ENCODE measurements around the gene CDC20.

Gene CDC20

DNA sequence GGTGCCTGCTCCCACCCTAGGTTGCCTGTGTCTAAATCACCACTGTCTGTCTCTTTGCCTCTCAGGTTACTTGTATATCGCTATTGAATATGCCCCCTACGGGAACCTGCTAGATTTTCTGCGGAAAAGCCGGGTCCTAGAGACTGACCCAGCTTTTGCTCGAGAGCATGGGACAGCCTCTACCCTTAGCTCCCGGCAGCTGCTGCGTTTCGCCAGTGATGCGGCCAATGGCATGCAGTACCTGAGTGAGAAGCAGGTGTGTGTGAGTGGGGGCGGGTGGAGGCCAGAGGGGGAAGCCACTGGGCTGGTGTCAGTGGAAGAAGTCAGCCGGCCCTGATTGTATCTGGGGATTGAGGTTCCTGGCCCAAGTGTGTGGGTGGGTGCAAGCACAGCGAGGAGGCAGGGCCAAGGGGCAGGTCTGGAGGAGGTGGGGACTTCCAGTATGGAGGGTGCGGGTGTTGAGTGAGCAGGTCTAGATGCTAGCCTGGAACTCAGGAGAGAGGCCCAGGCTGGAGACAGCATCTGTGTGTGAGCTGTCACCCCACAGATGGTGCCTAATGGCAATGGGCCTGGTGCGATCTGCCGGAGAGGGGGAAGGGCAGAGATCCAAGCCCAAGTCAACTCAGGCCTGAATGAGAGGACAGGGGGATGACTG is 40.8 kb upstream of the CDC20 start:
- Histone ChIP-seq H3K9me3 (ENCODE audit: low read length) (no peaks in the 10 kb centered on the region), H3K4me1 (ENCODE audit: insufficient read depth, low read length) (no peaks in the 10 kb centered on the region), H3K27ac (ENCODE audit: low read depth, low read length) (no peak overlapping the region), H3K36me3 (ENCODE audit: insufficient read depth, low read length) (no peaks in the 10 kb centered on the region), H3K9ac (ENCODE audit: low read length) (no peak overlapping the region), H3K27me3 (ENCODE audit: control insufficient read depth in 1 of 2, insufficient read depth in 2 of 2, low read length in 2 of 2) (no peaks in the 10 kb centered on the region), H3K4me3 (ENCODE audit: low read depth in 1 of 2, low read length in 2 of 2) (no peak overlapping the region)

DNA sequence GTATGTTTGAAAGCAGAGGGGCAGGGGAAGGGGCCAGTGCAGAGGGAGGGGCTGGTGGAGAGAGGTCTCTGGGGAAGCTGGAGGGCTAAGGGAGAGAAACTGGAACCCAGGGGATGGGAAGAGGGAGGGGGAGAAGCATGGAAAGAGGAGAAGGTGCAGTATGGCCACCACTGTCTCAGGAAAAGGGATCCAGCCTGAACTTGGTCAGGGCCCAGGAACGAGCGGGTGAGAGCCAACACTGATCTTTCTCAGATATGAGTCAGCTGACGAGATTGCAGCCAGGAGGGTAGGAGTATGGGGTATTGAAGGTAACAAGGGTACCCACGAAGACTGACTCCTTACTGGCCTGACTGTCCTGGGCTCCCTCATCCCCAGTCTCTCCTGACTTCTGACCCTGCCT is 40.0 kb upstream of the CDC20 start:
- no peak overlapping the region for H3K4me3 ChIP-seq (ENCODE audit: low read depth in 1 of 2, low read length in 2 of 2)
- no peaks in the 10 kb centered on the region for H3K36me3 ChIP-seq (ENCODE audit: insufficient read depth, low read length)
- no peak overlapping the region for H3K27ac ChIP-seq (ENCODE audit: low read depth, low read length)
- H3K9me3 ChIP-seq (ENCODE audit: low read length), result no peaks in the 10 kb centered on the region
- no peak overlapping the region for H3K9ac ChIP-seq (ENCODE audit: low read length)
- no peaks in the 10 kb centered on the region for H3K27me3 ChIP-seq (ENCODE audit: control insufficient read depth in 1 of 2, insufficient read depth in 2 of 2, low read length in 2 of 2)
- H3K4me1 ChIP-seq (ENCODE audit: insufficient read depth, low read length), result no peaks in the 10 kb centered on the region

DNA sequence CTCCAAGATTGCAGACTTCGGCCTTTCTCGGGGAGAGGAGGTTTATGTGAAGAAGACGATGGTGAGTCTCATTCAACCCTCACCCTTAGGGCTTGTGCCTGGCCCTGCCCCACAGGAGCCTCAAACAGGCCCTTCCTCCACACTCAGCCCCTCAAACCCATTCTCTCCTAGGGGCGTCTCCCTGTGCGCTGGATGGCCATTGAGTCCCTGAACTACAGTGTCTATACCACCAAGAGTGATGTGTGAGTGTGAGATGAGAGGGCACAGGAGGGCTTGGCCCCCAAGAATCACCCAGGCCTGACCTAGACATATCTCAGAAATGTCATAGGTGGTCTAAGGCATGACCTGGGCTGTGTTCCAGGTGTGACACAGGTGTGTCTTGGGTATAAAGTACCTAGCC is 39.5 kb upstream of the CDC20 start:
- no peaks in the 10 kb centered on the region for H3K9me3 ChIP-seq (ENCODE audit: low read length)
- H3K27ac ChIP-seq (ENCODE audit: low read depth, low read length), result no peak overlapping the region
- H3K9ac ChIP-seq (ENCODE audit: low read length), result no peak overlapping the region
- no peaks in the 10 kb centered on the region for H3K4me1 ChIP-seq (ENCODE audit: insufficient read depth, low read length)
- H3K36me3 ChIP-seq (ENCODE audit: insufficient read depth, low read length), result no peaks in the 10 kb centered on the region
- no peaks in the 10 kb centered on the region for H3K27me3 ChIP-seq (ENCODE audit: control insufficient read depth in 1 of 2, insufficient read depth in 2 of 2, low read length in 2 of 2)
- no peak overlapping the region for H3K4me3 ChIP-seq (ENCODE audit: low read depth in 1 of 2, low read length in 2 of 2)

DNA sequence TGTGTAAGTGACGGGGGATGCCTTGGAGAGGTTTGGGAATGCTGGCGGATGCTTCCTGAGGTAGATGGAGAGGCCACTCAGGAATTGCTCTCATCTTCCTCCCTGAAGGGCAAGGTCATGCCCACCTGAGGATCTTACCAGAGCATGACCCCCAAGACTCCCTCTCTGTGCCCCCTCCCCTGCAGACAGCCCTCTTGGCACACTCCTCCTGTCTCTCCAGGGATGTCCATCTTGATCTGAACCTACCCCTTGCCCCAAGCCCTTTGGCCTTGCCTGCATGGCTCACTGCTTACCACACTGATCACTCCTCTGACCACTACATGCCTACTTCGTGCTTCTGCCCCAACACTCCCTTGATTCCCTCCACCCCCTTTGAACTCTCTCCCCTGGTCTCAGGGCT is 39.0 kb upstream of the CDC20 start:
- Histone ChIP-seq H3K27ac (ENCODE audit: low read depth, low read length) (no peak overlapping the region), H3K36me3 (ENCODE audit: insufficient read depth, low read length) (no peaks in the 10 kb centered on the region), H3K27me3 (ENCODE audit: control insufficient read depth in 1 of 2, insufficient read depth in 2 of 2, low read length in 2 of 2) (no peaks in the 10 kb centered on the region), H3K9me3 (ENCODE audit: low read length) (no peaks in the 10 kb centered on the region), H3K4me3 (ENCODE audit: low read depth in 1 of 2, low read length in 2 of 2) (no peak overlapping the region), H3K9ac (ENCODE audit: low read length) (no peak overlapping the region), H3K4me1 (ENCODE audit: insufficient read depth, low read length) (no peaks in the 10 kb centered on the region)

DNA sequence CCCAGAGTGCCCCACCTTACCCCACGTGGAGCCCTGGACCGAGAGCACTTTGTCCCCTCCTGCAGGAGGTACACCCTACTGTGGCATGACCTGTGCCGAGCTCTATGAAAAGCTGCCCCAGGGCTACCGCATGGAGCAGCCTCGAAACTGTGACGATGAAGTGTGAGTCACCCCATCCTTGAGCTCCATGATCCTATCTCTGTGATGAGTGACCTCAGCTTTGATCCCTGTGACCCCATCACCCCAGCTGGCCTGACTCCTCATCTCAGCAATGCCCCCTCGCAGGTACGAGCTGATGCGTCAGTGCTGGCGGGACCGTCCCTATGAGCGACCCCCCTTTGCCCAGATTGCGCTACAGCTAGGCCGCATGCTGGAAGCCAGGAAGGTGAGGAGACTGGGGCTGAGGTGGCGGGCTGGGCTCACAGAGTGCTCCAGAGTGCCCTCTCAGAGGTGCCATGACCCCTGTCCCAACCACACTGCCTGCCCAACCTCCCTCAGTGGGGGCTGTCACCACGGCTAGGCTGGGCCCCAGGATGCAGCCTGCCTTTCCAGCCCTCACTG is 37.4 kb upstream of the CDC20 start:
- H3K9me3 ChIP-seq (ENCODE audit: low read length), result no peaks in the 10 kb centered on the region
- H3K27me3 ChIP-seq (ENCODE audit: control insufficient read depth in 1 of 2, insufficient read depth in 2 of 2, low read length in 2 of 2), result no peaks in the 10 kb centered on the region
- no peak overlapping the region for H3K4me3 ChIP-seq (ENCODE audit: low read depth in 1 of 2, low read length in 2 of 2)
- no peaks in the 10 kb centered on the region for H3K36me3 ChIP-seq (ENCODE audit: insufficient read depth, low read length)
- no peak overlapping the region for H3K9ac ChIP-seq (ENCODE audit: low read length)
- no peaks in the 10 kb centered on the region for H3K4me1 ChIP-seq (ENCODE audit: insufficient read depth, low read length)
- no peak overlapping the region for H3K27ac ChIP-seq (ENCODE audit: low read depth, low read length)

DNA sequence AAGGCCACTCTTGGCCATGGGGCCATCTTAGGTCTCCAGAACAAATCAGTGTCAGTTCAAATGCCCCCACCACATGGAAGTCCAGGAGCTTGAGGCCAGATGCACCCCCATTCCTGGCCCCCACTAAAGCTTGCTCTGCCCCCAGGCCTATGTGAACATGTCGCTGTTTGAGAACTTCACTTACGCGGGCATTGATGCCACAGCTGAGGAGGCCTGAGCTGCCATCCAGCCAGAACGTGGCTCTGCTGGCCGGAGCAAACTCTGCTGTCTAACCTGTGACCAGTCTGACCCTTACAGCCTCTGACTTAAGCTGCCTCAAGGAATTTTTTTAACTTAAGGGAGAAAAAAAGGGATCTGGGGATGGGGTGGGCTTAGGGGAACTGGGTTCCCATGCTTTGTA is 36.3 kb upstream of the CDC20 start:
- Histone ChIP-seq H3K36me3 (ENCODE audit: insufficient read depth, low read length) (no peaks in the 10 kb centered on the region), H3K27me3 (ENCODE audit: control insufficient read depth in 1 of 2, insufficient read depth in 2 of 2, low read length in 2 of 2) (no peaks in the 10 kb centered on the region), H3K4me3 (ENCODE audit: low read depth in 1 of 2, low read length in 2 of 2) (no peak overlapping the region), H3K9me3 (ENCODE audit: low read length) (no peaks in the 10 kb centered on the region), H3K9ac (ENCODE audit: low read length) (no peak overlapping the region), H3K4me1 (ENCODE audit: insufficient read depth, low read length) (no peaks in the 10 kb centered on the region), H3K27ac (ENCODE audit: low read depth, low read length) (no peak overlapping the region)

DNA sequence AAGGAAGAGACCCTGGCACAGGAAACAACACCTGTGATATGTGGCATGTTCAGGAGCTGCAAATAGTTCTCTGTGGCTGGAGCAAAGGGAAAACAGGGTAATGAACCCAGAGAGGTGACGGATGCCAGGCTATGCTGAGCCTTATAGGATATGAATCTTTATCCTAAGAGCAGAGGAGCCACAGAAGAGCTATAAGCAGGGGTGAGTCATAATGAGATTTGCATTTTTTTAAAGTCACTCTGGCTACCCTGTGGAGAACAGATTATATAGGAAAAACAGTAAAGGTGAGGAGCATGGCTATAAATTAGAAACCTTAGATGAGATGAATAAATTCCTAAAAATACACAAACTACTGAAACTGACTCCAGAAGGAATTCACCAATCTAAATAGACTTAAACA is 34.0 kb upstream of the CDC20 start:
- Histone ChIP-seq H3K27ac (ENCODE audit: low read depth, low read length) (no peak overlapping the region), H3K9ac (ENCODE audit: low read length) (no peak overlapping the region)

DNA sequence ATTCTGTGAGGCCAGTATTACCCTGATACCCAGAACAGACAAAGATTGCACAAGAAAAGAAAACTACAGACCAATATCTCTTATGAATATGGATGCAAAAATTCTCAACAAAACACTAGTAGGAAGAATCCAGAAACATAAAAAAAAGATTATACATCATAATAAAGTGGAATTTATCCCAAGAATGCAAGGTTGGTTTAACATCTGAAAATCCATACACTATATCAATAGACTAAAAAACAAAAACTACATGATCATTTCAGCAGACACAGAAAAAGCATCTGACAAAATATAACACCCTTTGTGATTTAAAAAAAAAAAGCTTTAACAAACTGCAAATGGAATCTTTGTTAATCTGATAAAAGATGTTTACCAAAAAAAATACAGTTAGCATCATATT is 33.4 kb upstream of the CDC20 start:
- Histone ChIP-seq H3K27ac (ENCODE audit: low read depth, low read length) (no peak overlapping the region), H3K27me3 (ENCODE audit: control insufficient read depth in 1 of 2, insufficient read depth in 2 of 2, low read length in 2 of 2) (no peaks in the 10 kb centered on the region), H3K9ac (ENCODE audit: low read length) (no peak overlapping the region), H3K4me3 (ENCODE audit: low read depth in 1 of 2, low read length in 2 of 2) (no peak overlapping the region), H3K9me3 (ENCODE audit: low read length) (peaks cover 5% of the 10 kb centered on the region), H3K36me3 (ENCODE audit: insufficient read depth, low read length) (no peaks in the 10 kb centered on the region), H3K4me1 (ENCODE audit: insufficient read depth, low read length) (no peaks in the 10 kb centered on the region)

More for the DNA sequence above, 34.0 kb upstream of the CDC20 start:
- no peaks in the 10 kb centered on the region for H3K27me3 ChIP-seq (ENCODE audit: control insufficient read depth in 1 of 2, insufficient read depth in 2 of 2, low read length in 2 of 2)
- peaks cover 5% of the 10 kb centered on the region for H3K9me3 ChIP-seq (ENCODE audit: low read length)
- H3K4me3 ChIP-seq (ENCODE audit: low read depth in 1 of 2, low read length in 2 of 2), result no peak overlapping the region
- H3K36me3 ChIP-seq (ENCODE audit: insufficient read depth, low read length), result no peaks in the 10 kb centered on the region
- H3K4me1 ChIP-seq (ENCODE audit: insufficient read depth, low read length), result no peaks in the 10 kb centered on the region

DNA sequence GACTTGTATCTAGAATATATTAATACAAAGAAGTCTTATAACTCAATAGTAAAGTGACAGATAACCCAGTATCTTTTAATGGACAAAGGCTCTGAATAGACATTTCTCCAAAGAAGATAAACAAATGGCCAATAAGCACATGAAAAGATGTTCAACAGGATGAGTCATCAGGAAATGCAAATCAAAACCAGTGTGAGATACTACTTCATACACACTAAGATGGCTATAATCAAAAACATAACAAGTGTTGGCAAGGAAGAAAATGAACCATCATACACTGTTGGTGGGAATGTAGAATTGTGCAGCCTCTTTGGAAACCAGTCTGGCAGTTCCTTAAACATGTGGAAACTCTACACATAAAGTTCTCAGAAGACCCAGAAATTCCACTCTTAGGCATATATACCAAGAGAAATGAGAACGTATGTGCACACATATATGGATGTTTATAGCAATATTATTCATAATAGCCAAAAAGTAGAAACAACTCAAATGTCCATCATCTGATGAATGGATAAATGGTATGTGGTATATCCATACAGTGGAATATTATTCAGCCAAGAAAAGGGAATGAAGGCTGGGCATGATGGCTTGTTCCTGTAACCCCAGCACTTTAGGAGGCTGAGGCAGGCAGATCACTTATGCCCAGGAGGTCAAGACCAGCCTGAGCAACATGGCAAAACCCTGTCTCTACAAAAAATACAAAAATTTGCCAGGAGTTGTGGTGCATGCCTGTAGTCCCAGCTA is 31.1 kb upstream of the CDC20 start:
- H3K9ac ChIP-seq (ENCODE audit: low read length), result no peak overlapping the region
- peaks cover 5% of the 10 kb centered on the region for H3K9me3 ChIP-seq (ENCODE audit: low read length)
- no peaks in the 10 kb centered on the region for H3K27me3 ChIP-seq (ENCODE audit: control insufficient read depth in 1 of 2, insufficient read depth in 2 of 2, low read length in 2 of 2)
- H3K27ac ChIP-seq (ENCODE audit: low read depth, low read length), result no peak overlapping the region
- no peaks in the 10 kb centered on the region for H3K4me1 ChIP-seq (ENCODE audit: insufficient read depth, low read length)
- no peaks in the 10 kb centered on the region for H3K36me3 ChIP-seq (ENCODE audit: insufficient read depth, low read length)
- H3K4me3 ChIP-seq (ENCODE audit: low read depth in 1 of 2, low read length in 2 of 2), result no peak overlapping the region

DNA sequence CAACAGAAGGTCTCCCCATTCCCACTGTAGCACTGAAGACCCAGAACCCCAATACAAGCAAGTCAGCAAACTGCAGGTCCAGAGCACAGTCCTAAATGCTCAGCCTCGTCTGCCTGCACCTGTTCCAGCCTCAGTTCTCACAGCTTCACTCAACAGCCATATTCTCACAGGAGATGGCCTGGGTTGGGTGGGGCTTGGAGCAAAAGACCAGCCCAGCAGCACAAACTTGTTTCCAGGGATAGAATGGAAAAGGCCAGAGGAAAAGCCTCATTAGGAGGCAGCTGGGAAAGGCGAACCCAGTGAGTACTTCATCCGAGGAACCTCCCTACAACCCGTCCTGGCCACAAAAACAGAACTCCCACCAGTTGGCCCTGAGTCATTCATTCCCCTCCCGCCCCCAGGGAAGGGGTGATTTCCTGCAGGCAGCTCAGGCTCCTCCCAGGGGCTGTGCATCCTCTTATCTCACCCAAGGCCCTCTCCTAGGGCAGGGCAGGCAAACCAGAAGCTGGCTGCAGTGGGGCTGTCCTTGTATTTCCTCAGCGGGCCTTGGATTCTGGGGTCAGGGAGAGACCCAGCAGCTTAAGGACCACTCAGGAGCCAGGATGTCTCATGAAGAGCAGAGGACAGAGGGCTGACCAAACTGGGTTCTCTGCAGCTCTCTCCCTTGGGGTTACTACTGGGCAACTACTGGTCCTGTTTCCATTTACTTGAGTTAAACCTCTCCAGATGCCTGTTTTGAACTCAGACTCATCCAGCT is 28.6 kb upstream of the CDC20 start:
- no peak overlapping the region for H3K27ac ChIP-seq (ENCODE audit: low read depth, low read length)
- H3K27me3 ChIP-seq (ENCODE audit: control insufficient read depth in 1 of 2, insufficient read depth in 2 of 2, low read length in 2 of 2), result no peaks in the 10 kb centered on the region
- H3K4me1 ChIP-seq (ENCODE audit: insufficient read depth, low read length), result no peaks in the 10 kb centered on the region
- H3K9ac ChIP-seq (ENCODE audit: low read length), result no peak overlapping the region
- H3K4me3 ChIP-seq (ENCODE audit: low read depth in 1 of 2, low read length in 2 of 2), result no peak overlapping the region
- H3K9me3 ChIP-seq (ENCODE audit: low read length), result peaks cover 5% of the 10 kb centered on the region
- H3K36me3 ChIP-seq (ENCODE audit: insufficient read depth, low read length), result no peaks in the 10 kb centered on the region

DNA sequence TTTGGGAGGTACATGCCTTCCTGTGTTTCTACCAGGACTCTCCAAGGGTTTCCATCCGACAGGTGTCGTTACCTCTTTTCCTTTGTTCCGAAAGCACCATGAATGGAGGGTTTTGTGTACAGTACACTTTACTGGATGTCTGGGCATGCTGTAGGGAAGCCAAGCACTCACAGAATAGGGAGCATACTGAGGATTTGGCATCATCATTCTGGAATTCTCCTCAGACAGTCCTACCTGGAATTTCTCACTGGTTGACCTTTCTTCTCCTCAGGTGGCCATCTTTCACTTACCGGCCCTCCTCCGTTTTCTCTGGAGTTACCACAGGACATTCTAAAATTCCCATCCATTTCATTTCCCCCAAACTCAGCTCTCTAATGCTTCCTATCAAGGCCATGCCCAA is 27.1 kb upstream of the CDC20 start:
- no peak overlapping the region for H3K4me3 ChIP-seq (ENCODE audit: low read depth in 1 of 2, low read length in 2 of 2)
- H3K9ac ChIP-seq (ENCODE audit: low read length), result no peak overlapping the region
- no peaks in the 10 kb centered on the region for H3K36me3 ChIP-seq (ENCODE audit: insufficient read depth, low read length)
- no peaks in the 10 kb centered on the region for H3K27me3 ChIP-seq (ENCODE audit: control insufficient read depth in 1 of 2, insufficient read depth in 2 of 2, low read length in 2 of 2)
- H3K27ac ChIP-seq (ENCODE audit: low read depth, low read length), result no peak overlapping the region
- H3K4me1 ChIP-seq (ENCODE audit: insufficient read depth, low read length), result no peaks in the 10 kb centered on the region
- H3K9me3 ChIP-seq (ENCODE audit: low read length), result peaks cover 5% of the 10 kb centered on the region
